NCI-H2196 treated with DMSO at 0.1 percent for 48 hours (cell line): ENCODE results near the gene MAP3K5.
A peak's percentile ranks its signal among the peaks of the same experiment; 100 is the strongest.

Source experiments
- DNase-seq: peaks from one replicate; lab custom pipeline; 2025; ENCODE audit not compliant: unreplicated experiment; lab: John Stamatoyannopoulos, UW

MAP3K5 gene

GRCh38 chr6:136525586-136526195 lies 266.6 kb downstream of the MAP3K5 start:
- DNase-seq, result peak; percentile 48

- no peak for DNase-seq
These were observed 267.3 kb downstream of the MAP3K5 start for GRCh38 chr6:136524936-136525413.

- no peak for DNase-seq
These were observed 267.8 kb downstream of the MAP3K5 start for GRCh38 chr6:136524339-136524935.

- DNase-seq, result no peak
These were observed 269.1 kb downstream of the MAP3K5 start for GRCh38 chr6:136523196-136523595.

GRCh38 chr6:136522636-136523035 lies 269.6 kb downstream of the MAP3K5 start:
- DNase-seq, result no peak

- no peak for DNase-seq
These were observed 270.4 kb downstream of the MAP3K5 start for GRCh38 chr6:136521911-136522310.

- DNase-seq, result no peak
These were observed 270.9 kb downstream of the MAP3K5 start for GRCh38 chr6:136521427-136521826.

GRCh38 chr6:136520517-136520916 lies 271.8 kb downstream of the MAP3K5 start:
- no peak for DNase-seq

- no peak for DNase-seq
These were observed 274.7 kb downstream of the MAP3K5 start for GRCh38 chr6:136517582-136517981.

GRCh38 chr6:136517002-136517401 lies 275.3 kb downstream of the MAP3K5 start:
- DNase-seq, result no peak

- DNase-seq, result no peak
These were observed 277.7 kb downstream of the MAP3K5 start for GRCh38 chr6:136514591-136514990.

- no peak for DNase-seq
These were observed 280.4 kb downstream of the MAP3K5 start for GRCh38 chr6:136511926-136512325.

- no peak for DNase-seq
These were observed 280.9 kb downstream of the MAP3K5 start for GRCh38 chr6:136511397-136511796.

GRCh38 chr6:136510782-136511181 lies 281.5 kb downstream of the MAP3K5 start:
- DNase-seq, result no peak

GRCh38 chr6:136510299-136510698 lies 282.0 kb downstream of the MAP3K5 start:
- DNase-seq, result no peak

- no peak for DNase-seq
These were observed 283.4 kb downstream of the MAP3K5 start for GRCh38 chr6:136508725-136509392.
